Measurements from ENCODE around the gene SCRN2. TPM values are rescaled to one million over a fixed set of nuclear protein-coding genes. Genes with fewer than 3 reads are reported as not detected.

SCRN2 gene
- total and polyA plus RNA-seq, 3 donors from 2014 or later = 25.6 to 38.0 (median 31.0) TPM

GRCh38 chr17:47871048-47871447, 30.0 kb upstream of the SCRN2 start:
- H3K27me3 ChIP-seq = no peaks in the 10 kb centered on the region
- no peaks in the 10 kb centered on the region for H3K9me3 ChIP-seq
- peaks cover 7% of the 10 kb centered on the region for H3K4me1 ChIP-seq
- no peak overlapping the region for H3K27ac ChIP-seq
- no peak overlapping the region for H3K4me3 ChIP-seq
- intact Hi-C loops (cut with DNase I; ENCODE audit: low total_unique reads) = no loop called here
- no peak for TF ChIP-seq CTCF (IDR thresholded peaks at IDR 0.05)
- TF ChIP-seq POLR2A (IDR thresholded peaks at IDR 0.05) = no peak
- DNase-seq = no peak
- no peaks in the 10 kb centered on the region for H3K36me3 ChIP-seq (ENCODE audit: low read depth, missing control alignments)

- no peak for DNase-seq
- Histone ChIP-seq H3K36me3 (ENCODE audit: low read depth, missing control alignments) (no peaks in the 10 kb centered on the region), H3K27me3 (no peaks in the 10 kb centered on the region), H3K4me1 (peaks cover 7% of the 10 kb centered on the region), H3K9me3 (no peaks in the 10 kb centered on the region), H3K27ac (no peak overlapping the region), H3K4me3 (no peak overlapping the region)
- intact Hi-C loops (cut with DNase I; ENCODE audit: low total_unique reads) = no loop called here
- no peak for TF ChIP-seq POLR2A (IDR thresholded peaks at IDR 0.05)
- TF ChIP-seq CTCF (IDR thresholded peaks at IDR 0.05) = no peak
- WGBS, 2 donors = 74 to 92% methylated on average over 1 of the region's 1 CpG
Measured at GRCh38 chr17:47870056-47870455, 29.0 kb upstream of the SCRN2 start.

GRCh38 chr17:47869114-47869513, 28.0 kb upstream of the SCRN2 start:
- H3K36me3 ChIP-seq (ENCODE audit: low read depth, missing control alignments) = no peaks in the 10 kb centered on the region
- H3K4me3 ChIP-seq = no peak overlapping the region
- peaks cover 7% of the 10 kb centered on the region for H3K4me1 ChIP-seq
- no peaks in the 10 kb centered on the region for H3K9me3 ChIP-seq
- TF ChIP-seq CTCF (IDR thresholded peaks at IDR 0.05) = no peak
- no peak for TF ChIP-seq POLR2A (IDR thresholded peaks at IDR 0.05)
- no peak for DNase-seq
- intact Hi-C loops (cut with DNase I; ENCODE audit: low total_unique reads) = no loop called here
- H3K27ac ChIP-seq = no peak overlapping the region
- H3K27me3 ChIP-seq = no peaks in the 10 kb centered on the region
- WGBS, 2 donors = 65 to 83% methylated on average over 2 of the region's 2 CpGs

- no peak overlapping the region for H3K4me3 ChIP-seq
- no peaks in the 10 kb centered on the region for H3K27me3 ChIP-seq
- H3K4me1 ChIP-seq = peaks cover 7% of the 10 kb centered on the region
- H3K9me3 ChIP-seq = no peaks in the 10 kb centered on the region
- TF ChIP-seq CTCF (IDR thresholded peaks at IDR 0.05) = no peak
- TF ChIP-seq POLR2A (IDR thresholded peaks at IDR 0.05) = no peak
- no peak for DNase-seq
- WGBS, 2 donors = 91 to 92% methylated on average over 9 to 11 of the region's 11 CpGs
- H3K27ac ChIP-seq = no peak overlapping the region
- H3K36me3 ChIP-seq (ENCODE audit: low read depth, missing control alignments) = no peaks in the 10 kb centered on the region
- intact Hi-C loops (cut with DNase I; ENCODE audit: low total_unique reads) = no loop called here
Measured at GRCh38 chr17:47867813-47868533, 26.9 kb upstream of the SCRN2 start.

- H3K4me1 ChIP-seq = no peaks in the 10 kb centered on the region
- 65 to 79% methylated on average over 20 of the region's 20 CpGs for WGBS, 2 donors
- no peaks in the 10 kb centered on the region for H3K36me3 ChIP-seq (ENCODE audit: low read depth, missing control alignments)
- H3K9me3 ChIP-seq = no peaks in the 10 kb centered on the region
- TF ChIP-seq POLR2A (IDR thresholded peaks at IDR 0.05) = no peak
- no peak for TF ChIP-seq CTCF (IDR thresholded peaks at IDR 0.05)
- H3K4me3 ChIP-seq = no peak overlapping the region
- H3K27ac ChIP-seq = no peak overlapping the region
- no peaks in the 10 kb centered on the region for H3K27me3 ChIP-seq
- intact Hi-C loops (cut with DNase I; ENCODE audit: low total_unique reads) = no loop called here
- DNase-seq = no peak
Measured at GRCh38 chr17:47866941-47867340, 25.9 kb upstream of the SCRN2 start.
